H9 (cell line): ENCODE measurements around the gene PCYT1A. TPM values are rescaled to one million over a fixed set of nuclear protein-coding genes. Genes with fewer than 3 reads are reported as not detected.
A peak's percentile ranks its signal among the peaks of the same experiment; 100 is the strongest.

Source experiments
- DNase-seq: peaks from one replicate; pipeline ENCODE4 v3.0.0-alpha.2; 2017
- H2AFZ ChIP-seq: one replicate; pipeline ENCODE4 v1.6.1; 2013; ENCODE audit warnings: mild to moderate bottlenecking, low read length, control low read depth, moderate library complexity
- H2AK5ac ChIP-seq: 2 replicates; pipeline ENCODE4 v1.6.1; 2013; ENCODE audit warnings: low read length, control low read depth, mixed read lengths; ENCODE audit not compliant: insufficient read length
- H2BK120ac ChIP-seq: one replicate; pipeline ENCODE4 v1.6.1; 2013; ENCODE audit warnings: low read depth, mild to moderate bottlenecking, low read length, control low read depth, inconsistent platforms; ENCODE audit not compliant: poor library complexity, severe bottlenecking
- H2BK12ac ChIP-seq: 2 replicates; pipeline ENCODE4 v1.6.1; 2013; ENCODE audit warnings: low read length, control low read depth, mixed read lengths, low read depth; ENCODE audit not compliant: insufficient read length
- H2BK15ac ChIP-seq: 2 replicates; pipeline ENCODE4 v1.6.1; 2013; ENCODE audit warnings: low read depth, low read length, control low read depth
- H2BK20ac ChIP-seq: one replicate; pipeline ENCODE4 v1.6.1; 2013; ENCODE audit warnings: low read depth, mild to moderate bottlenecking, low read length, control low read depth, inconsistent platforms; ENCODE audit not compliant: poor library complexity, severe bottlenecking
- H2BK5ac ChIP-seq: 2 replicates; pipeline ENCODE4 v1.6.1; 2013; ENCODE audit warnings: low read length, control low read depth, mixed read lengths; ENCODE audit not compliant: insufficient read length
- H3K14ac ChIP-seq: 2 replicates; pipeline ENCODE4 v1.6.1; 2013; ENCODE audit warnings: low read length, control low read depth; ENCODE audit not compliant: insufficient read depth
- H3K18ac ChIP-seq: 2 replicates; pipeline ENCODE4 v1.6.1; 2013; ENCODE audit warnings: low read depth, mild to moderate bottlenecking, mixed read lengths, low read length, control low read depth; ENCODE audit not compliant: insufficient read length
- H3K23ac ChIP-seq: 2 replicates; pipeline ENCODE4 v1.6.1; 2013; ENCODE audit warnings: low read length, control low read depth, mixed read lengths, low read depth; ENCODE audit not compliant: insufficient read length
- H3K23me2 ChIP-seq: 2 replicates; pipeline ENCODE4 v1.6.1; 2013; ENCODE audit warnings: low read depth, mild to moderate bottlenecking, mixed read lengths, low read length, control low read depth; ENCODE audit not compliant: insufficient read length, poor library complexity, severe bottlenecking
- H3K27ac ChIP-seq: 2 replicates; pipeline ENCODE4 v1.5.1; 2013; ENCODE audit warnings: low read length, control low read depth, mixed read lengths, low read depth; ENCODE audit not compliant: insufficient read length
- H3K27me3 ChIP-seq: 2 replicates; pipeline ENCODE4 v1.6.1; 2013; ENCODE audit warnings: low read length, control low read depth, inconsistent platforms; ENCODE audit not compliant: insufficient read depth
- H3K4ac ChIP-seq: 2 replicates; pipeline ENCODE4 v1.6.1; 2013; ENCODE audit warnings: low read depth, mild to moderate bottlenecking, control low read depth, inconsistent platforms, low read length, moderate library complexity
- H3K4me1 ChIP-seq: 2 replicates; pipeline ENCODE4 v1.6.1; 2013; ENCODE audit warnings: low read length, control low read depth, inconsistent platforms; ENCODE audit not compliant: insufficient read depth
- H3K4me2 ChIP-seq: 2 replicates; pipeline ENCODE4 v1.6.1; 2013; ENCODE audit warnings: low read length, control low read depth, mixed read lengths; ENCODE audit not compliant: insufficient read length, insufficient read depth
- H3K56ac ChIP-seq: 2 replicates; pipeline ENCODE4 v1.6.1; 2013; ENCODE audit warnings: low read depth, mild to moderate bottlenecking, mixed read lengths, low read length, control low read depth; ENCODE audit not compliant: insufficient read length
- H3K79me1 ChIP-seq: 2 replicates; pipeline ENCODE4 v1.6.1; 2013; ENCODE audit warnings: low read depth, mild to moderate bottlenecking, moderate library complexity, low read length, control low read depth, inconsistent platforms; ENCODE audit not compliant: insufficient read depth, poor library complexity, severe bottlenecking
- H3K79me2 ChIP-seq: 2 replicates; pipeline ENCODE4 v1.6.1; 2013; ENCODE audit warnings: low read length, control low read depth, inconsistent platforms; ENCODE audit not compliant: insufficient read depth
- H3K9ac ChIP-seq: 2 replicates; pipeline ENCODE4 v1.6.1; 2013; ENCODE audit warnings: low read length, control low read depth, mixed read lengths; ENCODE audit not compliant: insufficient read length; ENCODE audit errors: extremely low read depth
- H3K9me3 ChIP-seq: one replicate; pipeline ENCODE4 v1.6.1; 2013; ENCODE audit warnings: low read depth, low read length, inconsistent platforms; ENCODE audit not compliant: control insufficient read depth
- H3T11ph ChIP-seq: one replicate; pipeline ENCODE4 v1.6.1; 2013; ENCODE audit warnings: mild to moderate bottlenecking, low read length, control low read depth, inconsistent platforms
- H4K20me1 ChIP-seq: one replicate; pipeline ENCODE4 v1.6.1; 2013; ENCODE audit not compliant: control insufficient read depth, insufficient read length, insufficient read depth
- H4K5ac ChIP-seq: 2 replicates; pipeline ENCODE4 v1.6.1; 2013; ENCODE audit warnings: low read depth, mild to moderate bottlenecking, mixed read lengths, low read length, control low read depth; ENCODE audit not compliant: insufficient read length
- H4K8ac ChIP-seq: replicated peaks from 2 replicates; pipeline ENCODE4 v1.6.1; 2013; ENCODE audit warnings: low read length, control low read depth, mixed read lengths, low read depth; ENCODE audit not compliant: insufficient read length
- H4K91ac ChIP-seq: 2 replicates; pipeline ENCODE4 v1.6.1; 2013; ENCODE audit warnings: low read depth, mild to moderate bottlenecking, moderate library complexity, mixed read lengths, low read length, control low read depth; ENCODE audit not compliant: insufficient read length
- H3K27ac Mint-ChIP-seq, 3 experiments: 2 replicates in 2 of 3; 3 replicates in 1 of 3; pipeline ENCODE4 v1.8.0; 2020 to 2021; ENCODE audit warnings: mixed read lengths in 3 of 3, mild to moderate bottlenecking in 1 of 3, moderate library complexity in 1 of 3
- H3K27me3 Mint-ChIP-seq: 2 replicates; pipeline ENCODE4 v1.8.0; 2021; ENCODE audit warnings: low read depth, mild to moderate bottlenecking, moderate library complexity, mixed read lengths
- H3K36me3 Mint-ChIP-seq, 3 experiments: 2 replicates in 2 of 3; 3 replicates in 1 of 3; pipeline ENCODE4 v1.8.0; 2020 to 2021; ENCODE audit warnings: low read depth in 3 of 3, mixed read lengths in 3 of 3; ENCODE audit not compliant: insufficient read depth in 1 of 3
- H3K4me1 Mint-ChIP-seq, 2 experiments: 2 replicates each; pipeline ENCODE4 v1.8.0; 2020; ENCODE audit warnings: mixed read lengths in 2 of 2
- H3K4me3 Mint-ChIP-seq, 2 experiments: 2 replicates in 1 of 2; 3 replicates in 1 of 2; pipeline ENCODE4 v1.8.0; 2020 to 2021; ENCODE audit warnings: mild to moderate bottlenecking in 2 of 2, mixed read lengths in 2 of 2, moderate library complexity in 1 of 2
- H3K9me3 Mint-ChIP-seq, 2 experiments: 2 replicates in 1 of 2; 3 replicates in 1 of 2; pipeline ENCODE4 v1.8.0; 2020; ENCODE audit warnings: mild to moderate bottlenecking in 2 of 2, mixed read lengths in 2 of 2, moderate library complexity in 1 of 2
- CTCF ChIP-seq: fragments of 200-600 bp; sonication (generic); conservative IDR thresholded peaks from 3 replicates; pipeline ENCODE4 v1.8.0; 2021; ENCODE audit warnings: antibody characterized with exemption, mild to moderate bottlenecking
- WGBS: extraction: QIAGEN DNeasy Blood & Tissue Kit; methylation state at CpG from one replicate; pipeline ENCODE4 v1.1.7; 2013; ENCODE audit warnings: missing lambda C conversion rate, low lambda C conversion rate, mixed read lengths; ENCODE audit not compliant: insufficient read length; ENCODE audit errors: extremely low coverage; 5-methylcytosine and 5-hydroxymethylcytosine counted together
- total RNA-seq: library from RNA; stranded (reverse); gene quantifications from 2 replicates; pipeline ENCODE4 v1.2.1, GENCODE V29; 2021

The PCYT1A gene
- total RNA-seq, 1 experiment from 2014 or later, result 31.6 TPM

- no peak for DNase-seq
- WGBS, result no CpG with 5 or more reads among the region's 3 CpGs
- H3K27ac Mint-ChIP-seq, result peak overlapping the region in 1 of 3 experiments; percentile 86; a peak in 1 of 7 replicates
Measured at GRCh38 chr3:196320137-196320536, 32.6 kb upstream of the PCYT1A start.

More at GRCh38 chr3:196320137-196320536, 32.6 kb upstream of the PCYT1A start:
- Histone ChIP-seq H4K91ac (no peak overlapping the region), H2BK15ac (no peak overlapping the region), H2AFZ (no peak overlapping the region), H3K23ac (no peak overlapping the region), H3K4me2 (no peak overlapping the region), H3T11ph (no peak overlapping the region), H2BK5ac (no peak overlapping the region), H2BK120ac (no peak overlapping the region), H2AK5ac (no peak overlapping the region), H3K4ac (no peak overlapping the region), H2BK20ac (no peak overlapping the region), H2BK12ac (no peak overlapping the region), H3K27ac (no peak overlapping the region), H3K56ac (no peak overlapping the region), H3K9me3 (no peaks in the 10 kb centered on the region), H3K79me1 (no peaks in the 10 kb centered on the region), H3K27me3 (no peaks in the 10 kb centered on the region), H4K20me1 (no peaks in the 10 kb centered on the region), H3K4me1 (no peaks in the 10 kb centered on the region), H3K18ac (no peak overlapping the region), H3K23me2 (peaks cover 3% of the 10 kb centered on the region), H3K9ac (no peak overlapping the region), H4K8ac (no peak overlapping the region), H4K5ac (no peak overlapping the region), H3K14ac (no peak overlapping the region), H3K79me2 (no peaks in the 10 kb centered on the region)
- Mint-ChIP-seq H3K4me1 (peaks cover 4 to 15% of the 10 kb centered on the region in 2 experiments; a peak in 3 of 4 replicates), H3K36me3 (peaks cover 0 to 5% (median 0%) of the 10 kb centered on the region in 3 experiments; a peak in 1 of 7 replicates), H3K27me3 (no peaks in the 10 kb centered on the region), H3K9me3 (no peaks in the 10 kb centered on the region), H3K4me3 (no peak overlapping the region; a peak in 1 of 5 replicates)
- TF ChIP-seq CTCF, result no peak
